ENCODE results near the gene DNAJC11. TPM values are rescaled to one million over a fixed set of nuclear protein-coding genes. Genes with fewer than 3 reads are reported as not detected.

DNAJC11 gene
- total RNA-seq, 1 donor from 2014 or later = 17.9 TPM

DNA sequence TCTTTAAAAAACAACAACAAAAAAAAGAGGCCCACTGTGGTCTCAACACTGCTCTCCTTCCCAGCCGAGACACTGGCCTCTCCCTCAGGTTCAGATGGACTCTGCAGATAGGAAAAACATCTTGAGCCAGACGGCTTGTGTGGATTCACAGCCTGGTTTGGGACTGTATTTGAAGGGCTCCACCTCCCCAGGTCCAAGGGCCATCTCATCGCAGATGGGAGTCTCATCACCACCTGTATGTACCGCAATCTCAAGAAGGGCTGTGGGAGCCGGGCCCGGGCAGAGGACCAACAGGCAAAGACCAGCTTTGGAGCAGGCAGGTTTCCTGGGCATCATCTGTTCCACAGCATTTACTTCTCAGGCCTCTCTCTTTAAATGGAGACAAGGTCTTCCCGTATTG, 111.6 kb downstream of the DNAJC11 start:
- peaks cover 34% of the 10 kb centered on the region for H3K36me3 ChIP-seq (ENCODE audit: control insufficient read depth, insufficient read depth, low read length)

DNA sequence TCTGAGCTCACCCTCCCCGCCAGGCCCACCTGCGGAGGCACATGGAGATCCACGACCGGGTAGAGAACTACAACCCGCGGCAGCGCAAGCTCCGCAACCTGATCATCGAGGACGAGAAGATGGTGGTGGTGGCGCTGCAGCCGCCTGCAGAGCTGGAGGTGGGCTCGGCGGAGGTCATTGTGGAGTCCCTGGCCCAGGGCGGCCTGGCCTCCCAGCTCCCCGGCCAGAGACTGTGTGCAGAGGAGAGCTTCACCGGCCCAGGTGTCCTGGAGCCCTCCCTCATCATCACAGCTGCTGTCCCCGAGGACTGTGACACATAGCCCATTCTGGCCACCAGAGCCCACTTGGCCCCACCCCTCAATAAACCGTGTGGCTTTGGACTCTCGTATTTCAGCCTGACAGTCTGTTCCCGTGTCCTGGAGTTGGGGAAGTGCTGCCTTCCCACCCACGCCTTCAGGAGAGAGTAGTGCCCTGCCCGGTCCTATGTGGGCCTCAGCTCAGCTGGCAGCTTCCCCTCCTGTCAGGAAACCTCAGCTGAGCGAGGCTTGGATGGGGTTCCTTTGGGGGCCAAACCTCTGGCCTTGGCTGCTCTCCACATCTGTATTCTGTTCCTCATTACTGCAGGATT, 112.6 kb downstream of the DNAJC11 start:
- FAIRE-seq (no peak), DNase-seq (ENCODE audit: low read depth) (no peak)
- H3K4me3 ChIP-seq (ENCODE audit: low read depth, low read length) = no peak overlapping the region
- H3K27me3 ChIP-seq (ENCODE audit: control insufficient read depth, insufficient read depth, low read length) = no peaks in the 10 kb centered on the region
- TF ChIP-seq, protein P1, sequence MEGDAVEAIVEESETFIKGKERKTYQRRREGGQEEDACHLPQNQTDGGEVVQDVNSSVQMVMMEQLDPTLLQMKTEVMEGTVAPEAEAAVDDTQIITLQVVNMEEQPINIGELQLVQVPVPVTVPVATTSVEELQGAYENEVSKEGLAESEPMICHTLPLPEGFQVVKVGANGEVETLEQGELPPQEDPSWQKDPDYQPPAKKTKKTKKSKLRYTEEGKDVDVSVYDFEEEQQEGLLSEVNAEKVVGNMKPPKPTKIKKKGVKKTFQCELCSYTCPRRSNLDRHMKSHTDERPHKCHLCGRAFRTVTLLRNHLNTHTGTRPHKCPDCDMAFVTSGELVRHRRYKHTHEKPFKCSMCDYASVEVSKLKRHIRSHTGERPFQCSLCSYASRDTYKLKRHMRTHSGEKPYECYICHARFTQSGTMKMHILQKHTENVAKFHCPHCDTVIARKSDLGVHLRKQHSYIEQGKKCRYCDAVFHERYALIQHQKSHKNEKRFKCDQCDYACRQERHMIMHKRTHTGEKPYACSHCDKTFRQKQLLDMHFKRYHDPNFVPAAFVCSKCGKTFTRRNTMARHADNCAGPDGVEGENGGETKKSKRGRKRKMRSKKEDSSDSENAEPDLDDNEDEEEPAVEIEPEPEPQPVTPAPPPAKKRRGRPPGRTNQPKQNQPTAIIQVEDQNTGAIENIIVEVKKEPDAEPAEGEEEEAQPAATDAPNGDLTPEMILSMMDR (IDR thresholded peaks at IDR 0.05; ENCODE audit: insufficient read depth, low read length, severe bottlenecking) = no peak
- H3K36me3 ChIP-seq (ENCODE audit: control insufficient read depth, insufficient read depth, low read length) = peaks cover 29% of the 10 kb centered on the region

More for the DNA sequence above, 111.6 kb downstream of the DNAJC11 start:
- Histone ChIP-seq H3K4me3 (ENCODE audit: low read depth, low read length) (no peak overlapping the region), H3K27me3 (ENCODE audit: control insufficient read depth, insufficient read depth, low read length) (no peaks in the 10 kb centered on the region)
- DNase-seq (ENCODE audit: low read depth) = no peak
- FAIRE-seq = no peak
- TF ChIP-seq, protein P1 (IDR thresholded peaks at IDR 0.05; ENCODE audit: insufficient read depth, low read length, severe bottlenecking) = no peak

DNA sequence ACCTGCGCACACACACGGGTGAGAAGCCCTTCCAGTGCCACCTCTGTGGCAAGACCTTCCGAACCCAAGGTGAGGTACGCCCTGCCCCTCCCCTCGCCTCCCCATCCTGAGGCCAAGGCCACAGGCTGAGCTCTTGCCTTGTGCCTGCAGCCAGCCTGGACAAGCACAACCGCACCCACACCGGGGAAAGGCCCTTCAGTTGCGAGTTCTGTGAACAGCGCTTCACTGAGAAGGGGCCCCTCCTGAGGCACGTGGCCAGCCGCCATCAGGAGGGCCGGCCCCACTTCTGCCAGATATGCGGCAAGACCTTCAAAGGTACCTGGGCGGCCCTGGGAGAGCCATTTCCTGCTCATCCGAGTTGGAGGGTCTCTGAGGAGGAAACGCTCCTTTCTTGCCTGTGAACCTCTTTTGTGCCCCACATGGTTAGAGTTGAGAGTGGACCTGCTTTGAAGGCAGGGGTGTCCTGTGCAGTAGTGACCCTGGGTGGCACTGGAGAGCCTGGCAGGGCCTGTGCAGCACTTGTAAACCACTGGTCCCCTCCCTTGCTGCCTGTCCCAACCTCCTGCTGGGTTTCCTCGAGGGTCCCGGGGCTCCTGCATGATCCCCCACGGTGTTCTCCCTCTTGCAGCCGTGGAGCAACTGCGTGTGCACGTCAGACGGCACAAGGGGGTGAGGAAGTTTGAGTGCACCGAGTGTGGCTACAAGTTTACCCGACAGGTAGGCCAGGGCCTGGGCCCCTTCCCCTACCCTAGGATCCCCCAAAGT, 113.3 kb downstream of the DNAJC11 start:
- DNase-seq (ENCODE audit: low read depth) = peak; percentile 51
- no peak overlapping the region for H3K4me3 ChIP-seq (ENCODE audit: low read depth, low read length)
- peaks cover 25% of the 10 kb centered on the region for H3K36me3 ChIP-seq (ENCODE audit: control insufficient read depth, insufficient read depth, low read length)
- H3K27me3 ChIP-seq (ENCODE audit: control insufficient read depth, insufficient read depth, low read length) = no peaks in the 10 kb centered on the region
- FAIRE-seq = no peak
- TF ChIP-seq, protein P1 (IDR thresholded peaks at IDR 0.05; ENCODE audit: insufficient read depth, low read length, severe bottlenecking) = no peak

DNA sequence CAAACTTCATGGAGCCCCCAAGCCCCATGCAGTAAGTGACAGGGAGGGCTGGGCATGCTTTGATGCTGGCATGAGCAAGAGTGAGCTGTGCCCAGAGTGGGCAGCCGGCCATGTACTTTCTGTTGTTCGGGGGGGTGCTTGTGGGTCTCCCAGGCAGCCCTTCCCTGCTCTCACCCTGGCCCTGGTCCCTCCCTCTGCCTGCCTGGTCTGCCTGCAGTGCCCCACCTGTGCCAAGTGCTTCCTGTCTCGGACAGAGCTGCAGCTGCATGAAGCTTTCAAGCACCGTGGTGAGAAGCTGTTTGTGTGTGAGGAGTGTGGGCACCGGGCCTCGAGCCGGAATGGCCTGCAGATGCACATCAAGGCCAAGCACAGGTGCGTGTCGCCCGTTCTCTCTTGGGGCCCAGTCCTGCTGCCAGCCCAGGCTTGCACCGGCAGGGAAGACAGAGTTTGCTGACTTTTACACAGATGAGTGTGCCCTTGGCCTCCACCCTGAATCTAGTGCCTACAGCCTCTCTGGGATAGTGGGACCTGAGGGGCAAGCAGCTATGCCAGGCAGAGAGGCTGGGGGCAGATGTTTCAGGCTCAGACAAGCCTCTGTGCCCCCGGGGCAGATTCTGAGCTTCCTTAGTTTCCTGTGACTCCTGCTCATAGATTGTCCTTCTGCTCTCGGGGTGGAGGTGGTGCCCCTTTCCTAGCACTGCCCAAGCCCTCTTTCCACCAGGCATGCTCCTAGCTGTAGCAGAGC, 114.2 kb downstream of the DNAJC11 start:
- peak; percentile 51 for DNase-seq (ENCODE audit: low read depth)
- Histone ChIP-seq H3K36me3 (ENCODE audit: control insufficient read depth, insufficient read depth, low read length) (peaks cover 19% of the 10 kb centered on the region), H3K4me3 (ENCODE audit: low read depth, low read length) (no peak overlapping the region), H3K27me3 (ENCODE audit: control insufficient read depth, insufficient read depth, low read length) (no peaks in the 10 kb centered on the region)
- FAIRE-seq = no peak
- TF ChIP-seq, protein P1 (IDR thresholded peaks at IDR 0.05; ENCODE audit: insufficient read depth, low read length, severe bottlenecking) = no peak

DNA sequence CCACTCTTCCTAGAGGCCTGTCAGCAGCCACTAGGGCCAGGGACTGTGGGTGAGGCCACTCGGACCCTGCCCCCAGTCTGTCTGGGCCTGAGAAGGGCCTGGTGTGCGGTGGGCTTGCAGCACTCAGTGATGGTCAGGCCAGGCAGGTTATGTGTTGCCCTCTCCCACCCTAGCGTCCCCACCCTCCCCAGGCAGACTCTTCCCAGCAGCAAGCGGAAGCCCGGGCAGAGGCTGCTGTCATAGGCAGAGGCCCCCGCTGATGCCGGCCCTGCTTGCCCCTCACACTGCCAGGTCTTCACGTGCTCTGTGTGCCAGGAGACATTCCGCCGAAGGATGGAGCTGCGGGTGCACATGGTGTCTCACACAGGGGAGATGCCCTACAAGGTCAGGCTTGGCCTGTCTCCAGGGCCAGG, 115.2 kb downstream of the DNAJC11 start:
- no peaks in the 10 kb centered on the region for H3K27me3 ChIP-seq (ENCODE audit: control insufficient read depth, insufficient read depth, low read length)
- no peak overlapping the region for H3K4me3 ChIP-seq (ENCODE audit: low read depth, low read length)
- FAIRE-seq = no peak
- peaks cover 17% of the 10 kb centered on the region for H3K36me3 ChIP-seq (ENCODE audit: control insufficient read depth, insufficient read depth, low read length)
- DNase-seq (ENCODE audit: low read depth) = no peak
- TF ChIP-seq, protein P1 (IDR thresholded peaks at IDR 0.05; ENCODE audit: insufficient read depth, low read length, severe bottlenecking) = no peak

Data from bronchial epithelial cell (primary cell).